NT2/D1 (cell line): ENCODE measurements around the gene NOSIP.

Experiments
- SUZ12 ChIP-seq: IDR thresholded peaks from 2 replicates; pipeline ENCODE4 v1.6.1; 2011; ENCODE audit not compliant: insufficient read length, insufficient read depth; ENCODE audit errors: extremely low read depth
- ZNF274 ChIP-seq: IDR thresholded peaks from 2 replicates; pipeline ENCODE4 v1.6.1; 2011; ENCODE audit warnings: mild to moderate bottlenecking, low read depth, low read length

GRCh38 chr19:49536921-49537462, 43.4 kb downstream of the NOSIP start:
- no peak for TF ChIP-seq ZNF274
- TF ChIP-seq SUZ12: no peak
